ENCODE results near the gene LAMA4. TPM values are rescaled to one million over a fixed set of nuclear protein-coding genes. Genes with fewer than 3 reads are reported as not detected.

The LAMA4 gene
- total and polyA plus RNA-seq, 4 donors: 2.1 to 6.0 (median 3.5) TPM

GRCh38 chr6:112268019-112268418 is 13.7 kb upstream of the LAMA4 start:
- H3K4me1 ChIP-seq (ENCODE audit: control insufficient read depth in 4 of 4, insufficient read depth in 4 of 4, low read length in 3 of 4): no peaks in the 10 kb centered on the region
- no peaks in the 10 kb centered on the region for H3K36me3 ChIP-seq (ENCODE audit: control insufficient read depth in 4 of 4, insufficient read depth in 3 of 4, low read depth in 1 of 4, low read length in 3 of 4)
- no peak overlapping the region for H3K9ac ChIP-seq (ENCODE audit: low read depth in 1 of 2, low read length in 2 of 2)
- WGBS: 89% methylated on average over 2 of the region's 2 CpGs
- no peaks in the 10 kb centered on the region for H3K27me3 ChIP-seq (ENCODE audit: control insufficient read depth in 4 of 4, insufficient read depth in 4 of 4, low read length in 3 of 4)
- no peaks in the 10 kb centered on the region for H3K9me3 ChIP-seq (ENCODE audit: control insufficient read depth in 4 of 4, low read length in 3 of 4)
- TF ChIP-seq TAF1 (conservative IDR thresholded peaks at IDR 0.05) (no peak), FOXA1 (IDR thresholded peaks at IDR 0.05) (no peak), YY1 (IDR thresholded peaks at IDR 0.05) (no peak), EGR1 (IDR thresholded peaks at IDR 0.05; ENCODE audit: low read depth in 2 of 2) (no peak), SP1 (IDR thresholded peaks at IDR 0.05) (no peak), GABPA (IDR thresholded peaks at IDR 0.05 in 1 of 2, conservative IDR thresholded peaks at IDR 0.05 in 1 of 2) (no peak)
- TF ChIP-seq, protein P1, sequence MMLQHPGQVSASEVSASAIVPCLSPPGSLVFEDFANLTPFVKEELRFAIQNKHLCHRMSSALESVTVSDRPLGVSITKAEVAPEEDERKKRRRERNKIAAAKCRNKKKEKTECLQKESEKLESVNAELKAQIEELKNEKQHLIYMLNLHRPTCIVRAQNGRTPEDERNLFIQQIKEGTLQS (IDR thresholded peaks at IDR 0.05): no peak
- no peak overlapping the region for H3K27ac ChIP-seq (ENCODE audit: low read depth in 1 of 2, low read length in 2 of 2)
- H3K4me3 ChIP-seq (ENCODE audit: low read depth in 1 of 3, low read length in 3 of 3): no peak overlapping the region
- DNase-seq (ENCODE audit: low spot score): no peak

GRCh38 chr6:112266331-112266730 is 12.0 kb upstream of the LAMA4 start:
- Histone ChIP-seq H3K4me1 (ENCODE audit: control insufficient read depth in 4 of 4, insufficient read depth in 4 of 4, low read length in 3 of 4) (no peaks in the 10 kb centered on the region), H3K9ac (ENCODE audit: low read depth in 1 of 2, low read length in 2 of 2) (no peak overlapping the region), H3K27me3 (ENCODE audit: control insufficient read depth in 4 of 4, insufficient read depth in 4 of 4, low read length in 3 of 4) (no peaks in the 10 kb centered on the region), H3K9me3 (ENCODE audit: control insufficient read depth in 4 of 4, low read length in 3 of 4) (no peaks in the 10 kb centered on the region), H3K27ac (ENCODE audit: low read depth in 1 of 2, low read length in 2 of 2) (no peak overlapping the region), H3K36me3 (ENCODE audit: control insufficient read depth in 4 of 4, insufficient read depth in 3 of 4, low read depth in 1 of 4, low read length in 3 of 4) (no peaks in the 10 kb centered on the region), H3K4me3 (ENCODE audit: low read depth in 1 of 3, low read length in 3 of 3) (no peak overlapping the region)
- no peak for DNase-seq (ENCODE audit: low spot score)
- WGBS: 84% methylated on average over 7 of the region's 7 CpGs
- TF ChIP-seq RAD21 (IDR thresholded peaks at IDR 0.05): no peak

DNA sequence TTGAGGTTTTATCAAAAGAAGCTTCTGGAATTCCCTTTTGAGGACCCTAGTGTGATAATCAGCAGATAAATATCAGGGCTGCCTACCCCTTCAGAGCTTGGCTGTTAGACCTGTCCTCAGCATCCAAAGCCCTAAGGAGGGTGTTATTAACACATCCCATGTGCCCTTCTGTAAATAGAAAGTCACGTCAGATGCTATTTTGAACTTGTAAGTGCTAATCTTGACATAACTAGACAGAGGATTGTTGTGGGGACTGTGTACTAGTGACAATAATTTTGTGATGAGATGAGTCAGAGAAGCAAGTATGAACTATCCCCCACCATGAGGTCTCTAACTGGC is 4.9 kb upstream of the LAMA4 start:
- no peaks in the 10 kb centered on the region for H3K36me3 ChIP-seq (ENCODE audit: control insufficient read depth in 4 of 4, insufficient read depth in 3 of 4, low read depth in 1 of 4, low read length in 3 of 4)
- WGBS: 84% methylated on average over 1 of the region's 1 CpG
- H3K9ac ChIP-seq (ENCODE audit: low read depth in 1 of 2, low read length in 2 of 2): no peak overlapping the region
- H3K27ac ChIP-seq (ENCODE audit: low read depth in 1 of 2, low read length in 2 of 2): no peak overlapping the region
- no peaks in the 10 kb centered on the region for H3K27me3 ChIP-seq (ENCODE audit: control insufficient read depth in 4 of 4, insufficient read depth in 4 of 4, low read length in 3 of 4)
- DNase-seq (ENCODE audit: low spot score): no peak
- no peak for TF ChIP-seq FOXA2 (IDR thresholded peaks at IDR 0.05)
- TF ChIP-seq FOXA1 (IDR thresholded peaks at IDR 0.05): no peak
- no peak for TF ChIP-seq MAX (IDR thresholded peaks at IDR 0.05)
- TF ChIP-seq REST (IDR thresholded peaks at IDR 0.05): no peak
- no peak for TF ChIP-seq NR2F2 (IDR thresholded peaks at IDR 0.05)
- no peak for TF ChIP-seq YY1 (IDR thresholded peaks at IDR 0.05)
- TF ChIP-seq SP1 (IDR thresholded peaks at IDR 0.05): no peak
- TF ChIP-seq, protein P1 (IDR thresholded peaks at IDR 0.05): no peak
- no peak for TF ChIP-seq HNF4A (conservative IDR thresholded peaks at IDR 0.05)
- no peaks in the 10 kb centered on the region for H3K9me3 ChIP-seq (ENCODE audit: control insufficient read depth in 4 of 4, low read length in 3 of 4)
- H3K4me3 ChIP-seq (ENCODE audit: low read depth in 1 of 3, low read length in 3 of 3): no peak overlapping the region
- peaks cover 0 to under 1% (median 0%) of the 10 kb centered on the region in 4 donors for H3K4me1 ChIP-seq (ENCODE audit: control insufficient read depth in 4 of 4, insufficient read depth in 4 of 4, low read length in 3 of 4)

Data from liver (tissue), 9 donors.